HG02885 (cell line): ENCODE data around the gene FREY1.

Source experiments
- ATAC-seq: cut with Tn5 transposase; IDR thresholded peaks from one replicate; pipeline ENCODE4 v1.9.1; 2021; ENCODE audit warnings: mild to moderate bottlenecking; ENCODE audit not compliant: unreplicated experiment, poor library complexity

FREY1 gene

DNA sequence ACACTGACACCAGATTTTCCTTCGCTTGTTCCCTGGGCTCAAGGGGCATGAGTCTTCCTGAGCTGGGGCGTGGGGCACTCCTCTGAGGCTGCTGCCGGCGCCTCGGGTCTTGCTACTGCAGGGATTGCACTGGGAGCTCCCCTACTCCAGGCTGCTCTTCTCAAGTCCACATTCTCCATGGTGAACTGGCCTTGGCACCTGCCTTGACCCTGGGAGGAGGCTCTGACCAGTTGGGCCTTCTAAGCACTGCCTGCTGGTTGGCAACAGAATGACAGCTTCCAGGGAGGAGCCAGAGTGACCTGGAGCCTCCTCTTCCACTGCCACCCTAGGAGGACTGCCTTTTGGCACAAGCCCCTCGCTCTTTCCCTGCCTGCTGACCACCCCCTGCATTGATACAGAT, 9.5 kb downstream of the FREY1 start:
- no peak for ATAC-seq

DNA sequence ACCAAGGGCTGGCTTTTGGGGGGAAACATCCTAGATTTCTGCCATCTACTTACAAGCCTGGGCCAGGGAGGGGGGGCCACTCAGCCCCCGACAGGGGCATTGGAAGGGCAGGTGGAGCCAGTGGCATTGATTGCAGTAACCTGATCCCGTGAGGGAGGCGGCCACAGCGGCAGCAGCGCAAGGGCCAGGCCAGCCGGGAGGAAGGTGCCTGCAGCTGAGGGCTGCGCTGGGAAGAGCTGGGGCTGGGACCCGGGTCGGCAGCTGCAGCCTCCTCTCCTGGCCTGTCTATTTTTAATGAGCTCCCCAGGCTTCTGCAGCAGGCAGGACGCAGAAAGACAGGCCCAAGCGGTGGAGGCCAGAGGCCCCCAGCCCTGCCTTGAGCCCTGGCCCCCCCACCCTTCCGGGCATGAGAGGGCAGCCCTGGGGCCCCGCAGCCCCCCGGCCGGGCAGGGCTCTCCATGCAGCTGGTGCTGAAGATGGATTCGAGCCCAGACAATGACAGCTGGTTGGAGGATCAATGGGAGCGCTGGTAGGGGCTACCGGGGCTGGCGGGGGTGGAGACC, 10.6 kb downstream of the FREY1 start:
- no peak for ATAC-seq

DNA sequence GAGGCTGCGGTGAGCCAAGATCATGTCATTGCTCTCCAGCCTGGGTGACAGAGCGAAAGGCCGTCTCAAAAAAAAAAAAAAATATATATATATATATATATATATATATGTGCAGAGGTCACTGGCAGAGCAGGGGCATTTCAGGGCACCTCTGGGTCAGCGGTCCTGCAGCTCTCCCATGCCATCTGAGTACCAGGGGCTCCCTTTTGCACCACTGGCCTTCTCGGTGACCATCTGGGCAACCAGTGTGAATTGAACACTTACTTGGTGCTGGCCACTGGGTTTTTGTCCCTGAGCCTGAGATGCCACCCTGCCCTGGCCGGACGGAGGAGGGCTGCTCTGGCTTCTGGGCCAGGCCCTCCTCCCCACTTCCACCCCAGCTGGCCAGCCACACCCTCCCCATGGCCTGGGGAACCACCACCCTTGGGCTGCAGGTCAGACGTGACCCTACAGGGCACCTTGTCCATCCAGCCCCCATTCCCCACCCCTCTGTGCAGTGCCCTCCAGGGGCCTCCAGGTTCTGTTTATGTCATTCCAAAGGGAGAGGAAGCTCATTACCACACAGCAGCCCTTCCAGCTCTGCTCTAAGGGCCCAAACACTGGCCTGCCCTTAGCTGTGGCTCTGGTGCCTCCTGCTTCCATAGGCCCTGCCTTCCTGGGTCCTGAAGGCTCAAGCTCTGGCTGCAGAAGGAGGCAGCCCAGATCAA, 11.4 kb downstream of the FREY1 start:
- no peak for ATAC-seq

DNA sequence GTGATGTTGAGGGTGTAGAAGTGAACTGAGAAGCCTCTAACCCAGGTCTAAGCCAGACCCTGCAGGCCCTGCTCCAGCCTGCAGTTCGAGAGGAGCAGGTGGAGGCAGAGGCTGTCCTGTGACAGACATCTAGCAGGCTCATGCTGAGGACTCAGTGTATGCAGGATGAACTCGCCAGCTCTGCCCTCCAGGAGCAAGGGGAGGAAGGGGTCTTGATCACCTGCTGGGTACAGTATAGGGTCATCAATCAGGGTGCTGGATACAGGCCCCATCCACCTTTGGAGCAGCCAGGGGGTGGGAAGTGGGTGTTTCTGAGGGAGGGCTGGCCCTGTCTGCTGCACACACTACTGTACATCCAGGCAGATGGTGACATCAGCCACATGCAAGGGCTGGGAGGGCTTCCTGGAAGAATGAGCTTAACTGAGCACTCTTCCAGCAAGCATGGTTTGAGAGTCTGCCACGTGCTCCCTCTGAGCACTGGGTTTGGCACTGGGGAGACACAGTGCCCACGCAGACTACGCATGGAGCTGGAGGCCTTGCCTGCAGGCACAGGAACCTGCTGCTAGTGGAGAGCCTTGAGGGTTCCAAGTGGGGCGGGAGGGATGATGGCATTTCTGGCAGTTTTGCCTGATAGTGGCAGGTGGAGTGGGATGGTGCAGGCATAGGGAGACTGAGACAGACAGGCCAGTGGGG, 12.4 kb downstream of the FREY1 start:
- no peak for ATAC-seq

DNA sequence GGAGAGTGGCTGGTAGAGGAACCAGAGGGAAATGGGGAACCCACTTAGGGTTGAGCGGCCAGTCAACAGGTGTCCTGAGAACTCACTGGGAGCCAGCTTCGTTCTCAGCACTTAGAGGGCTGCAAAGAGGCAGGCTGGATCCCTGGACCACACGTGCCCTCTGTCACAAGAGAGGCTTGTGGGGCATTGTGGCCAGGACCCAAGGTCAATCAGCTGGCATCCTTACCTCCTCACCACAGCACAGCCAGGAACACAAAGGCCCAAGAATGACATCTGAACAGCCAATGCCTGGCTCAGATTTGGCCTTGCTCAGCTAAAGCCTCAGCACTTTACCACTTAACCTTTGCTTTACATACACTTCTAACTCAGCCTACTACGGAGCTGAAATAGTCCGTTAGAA, 14.2 kb downstream of the FREY1 start:
- ATAC-seq, result no peak

DNA sequence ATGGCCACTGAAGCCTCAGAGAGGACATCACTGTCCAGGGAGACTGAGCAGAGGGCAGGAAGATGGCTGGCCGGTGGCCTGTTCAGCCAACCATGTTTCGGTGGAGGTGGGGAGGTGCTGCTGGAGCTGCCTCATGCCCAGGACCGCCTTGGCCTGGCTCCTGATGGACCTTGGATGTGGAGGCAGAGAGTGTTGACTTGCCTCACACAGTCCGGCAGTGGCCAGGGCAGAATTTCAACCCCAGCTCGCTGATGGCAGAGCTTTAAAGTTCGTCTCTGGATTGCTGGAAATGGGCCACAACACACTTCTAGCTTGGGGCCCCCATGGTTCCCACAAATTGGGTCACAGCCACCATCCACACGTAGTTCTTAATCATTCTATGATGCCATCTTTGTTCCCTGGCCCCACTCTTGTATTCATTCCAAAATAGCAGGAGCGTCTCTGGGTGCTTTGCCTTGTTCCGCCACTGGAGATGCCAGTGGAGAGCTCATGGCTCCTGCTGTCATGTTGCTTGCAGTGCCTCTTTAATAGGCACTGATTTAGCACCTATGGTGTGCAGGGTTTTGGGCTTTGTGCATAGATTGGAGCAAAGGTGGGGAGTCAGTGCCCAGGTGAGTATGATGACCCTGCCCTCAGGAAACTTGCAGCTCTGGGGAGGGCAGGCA, 16.1 kb downstream of the FREY1 start:
- no peak for ATAC-seq

DNA sequence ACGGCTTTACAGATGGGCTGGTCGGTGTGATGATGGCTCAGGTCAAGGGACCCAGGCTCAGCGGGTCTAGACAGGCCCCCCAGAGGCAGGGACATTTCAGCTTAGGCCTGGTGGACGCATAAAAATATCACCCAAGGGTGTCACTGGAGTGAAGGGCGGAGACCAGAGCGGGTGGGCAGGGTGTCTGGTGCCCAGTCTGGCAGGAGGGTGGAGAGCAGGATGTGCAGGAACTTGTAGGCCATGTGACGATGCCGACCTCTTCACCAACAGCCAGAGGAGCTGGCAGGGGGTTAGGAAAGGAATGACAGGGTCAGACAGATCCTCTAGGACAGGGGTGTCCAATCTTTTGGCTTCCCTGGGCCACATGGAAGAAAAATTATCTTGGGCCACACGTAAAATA, 17.1 kb downstream of the FREY1 start:
- ATAC-seq, result no peak

DNA sequence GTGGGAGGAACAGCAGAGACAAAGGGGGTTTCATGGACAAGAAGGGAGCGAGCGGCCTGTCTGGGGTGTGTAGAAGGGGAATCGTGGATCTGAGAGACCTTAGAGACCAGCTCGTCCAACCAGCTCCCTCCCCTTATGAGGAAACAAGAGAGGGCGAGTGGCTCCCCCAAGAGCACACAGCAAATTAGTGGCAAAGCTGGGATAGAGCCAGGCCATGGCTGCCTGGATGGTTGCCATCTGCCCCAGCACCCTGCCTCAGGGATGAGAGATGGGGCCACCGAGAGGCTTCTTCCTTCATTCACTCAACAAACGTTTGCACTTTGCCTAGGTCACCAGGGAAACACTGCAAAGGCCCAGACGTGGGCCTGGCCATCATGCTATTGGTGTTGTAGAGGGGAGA, 17.5 kb downstream of the FREY1 start:
- ATAC-seq, result no peak

DNA sequence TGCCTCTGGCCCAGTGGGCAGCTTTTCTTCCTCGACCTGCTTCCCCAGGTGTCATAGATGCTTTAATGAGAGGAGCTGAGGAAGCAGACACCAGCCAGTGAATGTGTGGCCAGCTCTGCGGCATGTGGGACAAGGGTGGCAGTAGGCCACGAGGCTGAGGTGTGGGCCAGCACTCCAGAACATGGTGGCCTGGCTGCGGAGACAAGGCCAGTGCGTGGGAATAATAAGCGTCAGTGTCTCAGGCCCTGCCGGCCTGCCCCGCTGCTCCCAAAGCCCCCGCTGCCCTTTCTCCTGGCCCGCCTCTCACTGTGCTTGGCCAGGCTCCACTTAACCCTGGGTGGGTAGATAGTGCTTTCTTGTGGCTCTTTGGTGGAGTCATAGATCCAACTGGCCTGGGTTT, 19.5 kb downstream of the FREY1 start:
- no peak for ATAC-seq

DNA sequence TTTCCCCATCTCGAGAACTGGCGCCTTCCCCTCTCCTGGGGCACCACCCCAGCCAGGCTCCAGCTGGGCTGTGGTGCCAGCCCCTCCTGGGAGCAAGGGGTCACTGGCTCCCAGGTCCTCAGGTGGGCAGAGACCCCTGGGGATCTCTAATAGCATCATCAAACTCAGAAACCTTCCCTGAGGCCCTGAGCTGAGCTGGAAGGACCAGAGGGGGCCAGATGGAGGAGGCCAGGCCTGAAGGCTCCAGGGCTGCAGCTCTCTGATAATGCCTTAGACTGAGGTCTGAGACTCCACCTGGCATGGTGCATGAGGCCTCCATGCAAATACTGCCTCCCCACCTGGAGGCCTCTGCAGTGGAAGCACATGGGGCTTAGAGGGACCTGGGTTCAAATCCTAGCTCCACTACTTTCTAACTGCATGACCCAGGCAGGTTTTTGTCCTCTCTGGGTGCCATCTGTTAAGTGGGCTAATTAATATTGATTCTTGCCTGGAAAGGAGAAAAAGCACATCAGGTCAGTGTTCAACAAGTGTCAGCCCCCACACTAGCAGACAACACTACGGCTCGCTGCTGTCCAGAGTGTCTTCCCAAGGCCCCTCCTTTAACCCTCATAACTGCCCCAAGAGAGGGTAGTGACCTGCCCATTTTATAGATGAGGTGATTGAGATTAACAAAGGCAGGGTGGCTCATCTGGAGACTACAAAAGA, 20.1 kb downstream of the FREY1 start:
- ATAC-seq, result no peak

DNA sequence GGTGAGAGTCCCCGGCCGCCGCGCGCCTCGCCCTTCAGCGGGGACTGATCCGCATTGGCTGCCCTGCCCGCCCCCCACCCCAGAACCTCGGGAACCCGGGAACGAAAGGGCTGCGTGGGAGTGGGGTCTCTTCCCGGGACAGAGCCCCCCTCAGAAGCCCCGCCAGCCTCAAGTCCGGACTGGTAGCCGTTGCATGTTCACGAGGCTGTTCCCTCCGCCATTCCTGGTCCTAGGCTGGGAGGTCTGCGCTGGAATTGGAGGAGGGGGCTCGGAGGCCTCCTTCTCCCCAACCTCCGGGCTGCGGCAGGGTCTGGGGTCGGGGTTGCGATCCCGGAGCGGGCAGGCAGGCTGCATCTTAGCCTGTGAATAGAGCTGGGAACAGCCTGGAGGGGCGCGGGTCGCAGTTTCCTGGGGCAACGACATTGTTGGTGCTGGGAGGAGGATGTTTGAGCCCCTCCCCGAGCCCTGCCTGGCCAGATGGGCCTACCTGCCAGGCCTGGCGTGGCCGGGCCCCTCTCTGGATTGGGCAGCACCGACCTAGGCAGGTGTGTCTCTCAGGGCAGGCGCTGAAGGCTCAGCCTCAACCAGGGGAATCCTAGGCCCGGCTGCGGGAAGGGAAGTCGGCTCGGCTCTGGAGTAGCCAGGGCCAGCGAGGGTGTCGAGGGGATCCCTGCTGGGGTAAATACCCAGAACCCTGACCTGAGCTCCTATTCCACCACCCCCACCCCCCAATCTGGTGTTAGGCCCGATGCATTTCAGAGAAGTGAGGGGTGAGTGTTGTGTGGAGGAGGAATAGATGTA, 20.9 kb downstream of the FREY1 start:
- no peak for ATAC-seq

DNA sequence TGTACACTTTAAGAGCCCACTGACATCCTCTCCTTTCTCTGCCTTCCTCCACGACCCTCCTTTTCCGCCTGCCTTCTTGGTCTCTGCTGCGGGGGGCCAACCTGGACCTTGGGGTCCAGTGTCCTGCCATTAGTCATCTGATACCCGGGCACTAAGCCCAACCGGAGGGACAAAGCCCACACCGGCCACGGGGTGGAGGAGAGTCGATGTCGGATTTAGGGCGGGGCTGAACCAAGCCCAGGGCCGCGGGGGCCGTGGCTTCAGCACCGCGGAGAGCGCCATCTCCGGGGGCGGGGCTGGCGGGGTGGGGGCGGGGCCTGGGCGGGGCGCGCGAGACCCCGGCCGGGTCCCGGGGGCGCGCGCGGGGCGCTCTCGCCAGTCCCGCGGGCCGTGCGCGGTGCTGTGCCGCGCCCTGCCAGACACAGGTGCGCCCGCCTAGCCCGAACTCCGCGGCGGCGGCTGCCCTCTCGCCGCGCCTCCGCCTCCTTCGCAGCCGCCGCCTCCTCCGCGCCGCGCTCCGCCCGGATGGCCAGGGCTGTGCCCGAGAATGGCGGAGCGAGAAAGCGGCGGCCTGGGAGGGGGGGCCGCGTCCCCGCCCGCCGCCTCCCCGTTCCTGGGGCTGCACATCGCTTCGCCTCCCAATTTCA, 21.7 kb downstream of the FREY1 start, which contains the start of gene MAPK8IP1:
MAPK8IP1 (plus strand) TSS at position 378 of the 647 bp plus-strand sequence; CDS start at position 548, 170 bp downstream.
- ATAC-seq, result peak; percentile 77

DNA sequence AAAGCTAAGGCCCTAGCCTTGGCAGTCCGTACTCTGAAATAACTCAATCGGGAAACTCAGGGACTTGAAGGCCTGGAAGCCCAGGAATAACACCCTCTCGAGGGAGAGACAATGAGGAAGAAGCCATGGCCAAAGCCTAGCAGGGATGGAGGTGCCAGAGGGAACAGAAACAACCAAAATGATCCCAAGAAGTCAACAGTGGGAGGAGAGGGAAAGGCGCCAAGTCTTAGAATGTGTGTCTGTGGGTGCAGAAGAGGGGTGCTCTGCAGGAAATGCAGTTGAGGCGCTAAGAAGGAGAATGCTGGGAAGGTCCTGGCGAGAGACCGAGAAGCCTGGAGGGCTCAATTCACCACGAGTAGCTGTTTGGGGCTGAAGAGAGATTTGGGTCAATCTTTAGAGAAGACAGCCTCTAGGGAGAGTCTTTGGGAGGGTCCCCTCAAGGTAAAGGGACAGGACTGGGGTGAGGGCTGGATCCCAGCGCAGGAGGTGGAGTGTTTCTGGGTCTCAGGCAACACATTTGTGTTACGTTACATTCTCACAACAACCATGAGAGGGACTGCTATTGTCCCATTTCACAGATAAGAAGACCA, 22.4 kb downstream of the FREY1 start:
- ATAC-seq, result peak; percentile 5

DNA sequence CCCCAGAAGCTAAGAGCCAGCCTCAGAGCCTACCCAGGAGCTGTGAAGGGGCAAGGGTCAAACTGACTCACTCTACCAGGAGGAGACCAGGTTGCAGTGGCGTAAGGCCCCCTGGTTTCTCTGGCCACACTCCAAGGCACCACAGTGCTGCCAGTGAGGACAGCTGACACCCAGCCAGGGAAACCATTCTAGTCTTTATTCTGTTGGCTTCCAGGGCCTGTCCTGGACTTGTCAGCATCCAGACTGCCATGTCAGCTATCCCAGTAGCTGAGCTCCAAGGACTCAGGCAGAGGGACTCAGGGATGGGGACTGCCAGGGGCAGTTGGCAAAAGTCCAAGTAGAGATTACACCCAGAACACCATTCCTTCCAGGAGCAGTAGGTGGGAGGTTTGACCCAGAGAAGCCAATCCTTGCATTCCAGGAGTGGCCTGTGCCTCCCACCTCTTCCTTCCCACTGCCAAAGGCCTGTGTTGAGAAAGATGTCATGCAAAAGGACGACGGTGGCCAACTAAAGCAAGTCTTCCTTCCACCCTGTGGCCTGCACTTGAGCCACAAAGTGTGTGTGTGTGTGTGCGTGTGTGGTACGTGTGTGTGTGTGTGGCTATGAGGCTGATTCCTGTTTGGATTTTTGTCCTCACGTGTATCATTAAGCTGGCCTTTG, 25.2 kb downstream of the FREY1 start:
- ATAC-seq, result no peak

DNA sequence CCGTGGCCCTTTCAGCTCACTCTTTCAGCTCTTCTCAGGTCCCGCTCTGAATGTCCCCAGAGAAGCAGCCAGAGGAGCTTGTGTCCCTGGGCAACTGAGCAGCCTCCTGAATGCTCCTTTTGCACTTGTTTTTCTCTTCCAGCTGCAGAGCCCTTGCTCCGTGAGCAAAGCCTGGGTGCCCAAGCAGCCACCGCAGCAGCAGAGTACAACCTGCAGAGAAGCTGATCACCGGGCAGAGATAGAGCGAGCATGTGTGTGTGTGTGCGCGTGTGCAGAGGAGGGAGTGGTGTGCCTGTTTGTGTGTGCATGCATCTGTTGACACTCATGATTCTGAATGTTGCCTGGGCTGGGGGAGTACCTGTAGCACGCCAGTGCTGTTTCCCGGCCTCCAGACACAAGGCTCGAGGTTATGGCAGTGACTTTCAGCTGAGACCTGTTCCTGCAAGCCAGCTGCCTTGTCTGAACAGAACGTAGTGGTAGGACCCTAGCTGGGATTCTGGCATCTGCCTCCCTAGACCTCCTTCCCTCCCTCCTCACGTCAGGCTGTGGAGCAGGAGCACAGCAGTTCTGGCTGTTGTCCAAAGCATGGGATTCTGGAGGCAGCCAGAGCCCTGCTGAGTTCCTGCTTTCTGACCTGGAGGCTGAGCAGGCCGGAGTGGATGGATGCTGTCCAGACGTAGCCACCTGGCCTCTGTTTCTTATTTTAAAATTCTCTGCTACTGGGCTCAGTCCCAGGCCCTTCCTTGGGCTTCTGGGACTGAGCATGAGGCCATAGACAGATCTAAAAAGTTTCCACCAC, 26.1 kb downstream of the FREY1 start:
- no peak for ATAC-seq

DNA sequence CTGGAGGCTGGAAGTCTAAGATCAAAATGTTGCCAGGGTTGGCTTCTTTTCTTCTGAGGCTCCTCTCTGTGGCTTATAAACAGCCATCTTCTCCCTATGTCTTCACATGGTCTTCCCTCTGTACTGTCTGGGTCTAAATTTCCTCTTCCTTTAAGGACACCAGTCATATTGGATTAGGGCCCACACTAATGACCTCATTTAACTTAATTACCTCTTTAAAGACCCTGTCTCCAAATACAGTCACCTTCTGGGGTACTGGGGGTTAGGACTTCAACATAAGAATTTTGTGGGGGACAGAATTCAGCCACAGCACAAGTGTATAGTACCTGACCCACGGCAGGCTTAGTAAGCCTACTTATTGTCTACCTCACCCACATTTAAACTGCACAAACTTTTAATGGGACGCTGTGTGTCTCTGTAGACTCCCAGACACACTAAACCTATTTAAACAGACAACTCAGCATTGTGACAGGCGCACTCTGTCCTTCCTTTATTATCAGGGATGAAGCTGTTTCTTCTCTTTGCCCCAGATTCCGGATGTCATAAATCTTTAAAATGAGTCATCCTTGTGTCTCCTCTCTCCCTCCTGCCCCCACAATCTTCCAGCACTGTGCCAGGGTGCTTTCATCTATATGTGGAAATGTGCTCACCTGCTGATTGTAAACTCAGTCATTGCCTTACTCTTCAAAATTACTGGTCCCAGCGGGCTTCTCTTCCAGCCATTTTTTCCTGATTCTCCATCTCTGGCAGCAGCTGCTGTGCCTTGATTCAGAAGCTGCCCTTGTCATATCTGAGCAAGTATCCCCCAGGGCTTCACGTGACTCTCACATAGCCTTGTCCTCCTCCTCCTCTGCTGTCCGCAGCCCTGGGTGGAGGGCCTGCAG, 27.0 kb downstream of the FREY1 start:
- no peak for ATAC-seq

DNA sequence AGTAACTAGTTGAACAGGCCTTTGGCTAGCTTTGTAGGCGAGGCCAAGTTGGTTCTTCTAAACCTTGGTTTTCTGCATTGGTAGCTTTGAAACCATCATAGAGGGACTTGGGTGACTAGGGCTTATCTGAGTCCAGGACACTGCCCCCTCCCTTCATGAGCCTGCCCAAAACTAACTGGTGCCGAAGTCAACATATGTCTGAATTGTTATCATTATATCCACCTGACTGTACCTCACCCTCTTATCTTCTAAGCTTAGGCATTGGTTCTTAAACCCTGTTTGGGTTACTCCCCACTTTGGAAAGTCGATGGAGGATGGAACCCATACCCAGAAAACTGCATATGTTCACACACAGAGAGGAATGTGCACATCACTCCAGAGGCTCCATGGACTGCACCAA, 29.2 kb downstream of the FREY1 start:
- no peak for ATAC-seq
